PC-9 (cell line): ENCODE measurements around the gene DOCK11. TPM values are rescaled to one million over a fixed set of nuclear protein-coding genes. Genes with fewer than 3 reads are reported as not detected.

Experiments
- BruUV-seq: library from RNA; stranded (reverse); fragments of 400-500 nt; replicated peaks from 2 replicates; lab custom pipeline; 2021; lab: Mats Ljungman, UMichigan
- CTCF ChIA-PET: fragments of 300-600 bp; sonication (Branson Sonifier 250); formaldehyde crosslinking; loops from one replicate; lab custom pipeline; 2022; ENCODE audit warnings: antibody characterized with exemption; lab: Charles Lee
- POLR2A ChIA-PET: fragments of 300-600 bp; sonication (Branson Sonifier 250); formaldehyde crosslinking; loops from one replicate; lab custom pipeline; 2022; ENCODE audit warnings: antibody characterized with exemption; ENCODE audit not compliant: unreplicated experiment; lab: Charles Lee
- DNase-seq, 2 experiments: peaks; one replicate each; pipeline versions ENCODE4 v3.0.0 to v3.0.0-alpha.2; 2015 to 2022; ENCODE audit warnings: mixed read lengths in 1 of 2
- H2AFZ ChIP-seq: fragments of 200-600 bp; sonication (generic); 2 replicates; pipeline ENCODE4 v1.8.1; 2017; ENCODE audit warnings: antibody characterized with exemption
- H3F3A ChIP-seq: fragments of 200-600 bp; sonication (generic); 2 replicates; pipeline ENCODE4 v1.8.1; 2017; ENCODE audit warnings: antibody characterized with exemption, mild to moderate bottlenecking, low read depth; ENCODE audit not compliant: insufficient read depth
- H3K27ac ChIP-seq: fragments of 200-600 bp; sonication (generic); 2 replicates; pipeline ENCODE4 v1.6.1; 2016; ENCODE audit warnings: mixed run types
- H3K27me3 ChIP-seq: fragments of 200-600 bp; sonication (generic); 2 replicates; pipeline ENCODE4 v1.6.1; 2016; ENCODE audit warnings: low read depth, mixed run types; ENCODE audit not compliant: insufficient read depth
- H3K36me3 ChIP-seq: fragments of 200-600 bp; sonication (generic); 2 replicates; pipeline ENCODE4 v1.6.1; 2016; ENCODE audit warnings: low read depth, mixed run types
- H3K4me1 ChIP-seq: fragments of 200-600 bp; sonication (generic); replicated peaks from 2 replicates; pipeline ENCODE4 v1.6.1; 2016; ENCODE audit warnings: mixed run types; ENCODE audit not compliant: insufficient read depth
- H3K4me2 ChIP-seq: fragments of 200-600 bp; sonication (generic); 2 replicates; pipeline ENCODE4 v1.6.1; 2017; ENCODE audit warnings: mixed run types
- H3K4me3 ChIP-seq: fragments of 200-600 bp; sonication (generic); 2 replicates; pipeline ENCODE4 v1.6.1; 2016; ENCODE audit warnings: mixed run types
- H3K79me2 ChIP-seq: fragments of 200-600 bp; sonication (generic); 2 replicates; pipeline ENCODE4 v1.6.1; 2017; ENCODE audit warnings: low read depth, mixed run types
- H3K9me2 ChIP-seq: fragments of 200-600 bp; sonication (generic); 2 replicates; pipeline ENCODE4 v1.8.1; 2017; ENCODE audit warnings: mild to moderate bottlenecking; ENCODE audit not compliant: insufficient read depth
- H3K9me3 ChIP-seq: fragments of 200-600 bp; sonication (generic); 2 replicates; pipeline ENCODE4 v1.8.1; 2016; ENCODE audit warnings: low read depth; ENCODE audit not compliant: insufficient read depth
- H4K20me1 ChIP-seq: fragments of 200-600 bp; sonication (generic); 2 replicates; pipeline ENCODE4 v1.8.1; 2017; ENCODE audit not compliant: insufficient read depth
- EZH2 ChIP-seq: fragments of 200-600 bp; sonication (generic); IDR thresholded peaks from 2 replicates; pipeline ENCODE4 v1.8.0; 2017; ENCODE audit warnings: antibody characterized with exemption, low read depth
- intact Hi-C: fragments of 100-400 bp; cut with micrococcal nuclease; formaldehyde crosslinking; loops from one replicate; pipeline ENCODE4 v1.10.0; 2022; ENCODE audit not compliant: unreplicated experiment
- total RNA-seq: library from RNA; stranded (reverse); gene quantifications from 2 replicates; pipeline ENCODE4 v1.2.3, GENCODE V29; 2021
- TF ChIP-seq, protein P1 (sequence below): fragments of 200-600 bp; sonication (generic); conservative IDR thresholded peaks from 2 replicates; pipeline ENCODE4 v1.6.1; 2017; ENCODE audit warnings: mixed run types, antibody characterized with exemption, mild to moderate bottlenecking, moderate library complexity

The DOCK11 gene
- total RNA-seq, 1 experiment from 2014 or later = 9.0 TPM

DNA sequence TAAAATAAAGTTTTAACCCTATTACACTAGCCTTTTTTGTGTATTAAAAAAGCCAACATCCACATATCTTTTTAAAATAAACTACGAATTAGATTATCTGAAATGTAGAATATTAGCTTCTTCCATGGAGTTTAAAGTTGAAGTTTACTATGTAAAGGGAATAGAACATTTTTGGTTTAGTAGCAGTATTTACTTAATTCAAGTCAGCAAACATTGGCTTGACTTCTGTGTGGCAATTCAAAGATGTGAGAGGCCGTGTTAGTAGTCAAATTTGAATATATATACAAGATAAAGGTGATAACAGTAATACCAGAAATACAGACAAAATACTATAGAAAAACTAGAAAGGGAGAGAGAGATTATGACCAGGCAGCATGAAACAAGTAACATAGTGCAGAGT is 116.7 kb downstream of the DOCK11 start:
- Histone ChIP-seq H3K79me2 (no peaks in the 10 kb centered on the region), H3K9me3 (no peaks in the 10 kb centered on the region), H3K27me3 (no peaks in the 10 kb centered on the region), H3K27ac (no peak overlapping the region), H3K4me1 (no peaks in the 10 kb centered on the region), H3K4me3 (no peak overlapping the region), H3F3A (no peaks in the 10 kb centered on the region), H2AFZ (no peak overlapping the region), H4K20me1 (no peaks in the 10 kb centered on the region), H3K4me2 (no peak overlapping the region), H3K36me3 (no peaks in the 10 kb centered on the region), H3K9me2 (no peaks in the 10 kb centered on the region)
- no TSS peak for BruUV-seq
- DNase-seq = no peak
- TF ChIP-seq, protein P1, sequence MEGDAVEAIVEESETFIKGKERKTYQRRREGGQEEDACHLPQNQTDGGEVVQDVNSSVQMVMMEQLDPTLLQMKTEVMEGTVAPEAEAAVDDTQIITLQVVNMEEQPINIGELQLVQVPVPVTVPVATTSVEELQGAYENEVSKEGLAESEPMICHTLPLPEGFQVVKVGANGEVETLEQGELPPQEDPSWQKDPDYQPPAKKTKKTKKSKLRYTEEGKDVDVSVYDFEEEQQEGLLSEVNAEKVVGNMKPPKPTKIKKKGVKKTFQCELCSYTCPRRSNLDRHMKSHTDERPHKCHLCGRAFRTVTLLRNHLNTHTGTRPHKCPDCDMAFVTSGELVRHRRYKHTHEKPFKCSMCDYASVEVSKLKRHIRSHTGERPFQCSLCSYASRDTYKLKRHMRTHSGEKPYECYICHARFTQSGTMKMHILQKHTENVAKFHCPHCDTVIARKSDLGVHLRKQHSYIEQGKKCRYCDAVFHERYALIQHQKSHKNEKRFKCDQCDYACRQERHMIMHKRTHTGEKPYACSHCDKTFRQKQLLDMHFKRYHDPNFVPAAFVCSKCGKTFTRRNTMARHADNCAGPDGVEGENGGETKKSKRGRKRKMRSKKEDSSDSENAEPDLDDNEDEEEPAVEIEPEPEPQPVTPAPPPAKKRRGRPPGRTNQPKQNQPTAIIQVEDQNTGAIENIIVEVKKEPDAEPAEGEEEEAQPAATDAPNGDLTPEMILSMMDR = no peak
- TF ChIP-seq EZH2 = no peak
- ChIA-PET CTCF (no interaction called here), POLR2A (no interaction called here)
- intact Hi-C loops = no loop called here

DNA sequence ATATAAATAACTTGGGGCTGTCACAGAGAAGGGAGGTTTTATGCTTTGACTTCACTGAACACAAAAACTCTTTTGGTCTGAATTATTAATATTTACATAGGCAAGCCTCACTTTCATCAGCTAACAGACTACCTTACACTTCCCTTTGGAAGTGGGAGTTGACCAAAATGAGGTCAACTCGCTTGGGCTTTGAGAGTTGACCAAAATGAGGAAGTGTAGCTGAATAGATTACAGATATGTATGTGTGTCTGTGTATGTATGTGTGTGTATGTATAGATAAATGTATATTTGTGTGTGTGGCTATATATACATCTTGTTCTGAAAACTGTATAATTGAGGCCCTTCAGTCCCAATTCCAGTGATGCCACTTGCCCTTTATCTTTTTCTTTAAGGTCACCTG is 118.5 kb downstream of the DOCK11 start:
- POLR2A ChIA-PET = no interaction called here
- Histone ChIP-seq H4K20me1 (no peaks in the 10 kb centered on the region), H2AFZ (no peak overlapping the region), H3K9me3 (no peaks in the 10 kb centered on the region), H3K79me2 (no peaks in the 10 kb centered on the region), H3K27me3 (no peaks in the 10 kb centered on the region), H3K36me3 (no peaks in the 10 kb centered on the region), H3F3A (no peaks in the 10 kb centered on the region), H3K4me2 (no peak overlapping the region), H3K27ac (no peak overlapping the region), H3K9me2 (no peaks in the 10 kb centered on the region), H3K4me1 (no peaks in the 10 kb centered on the region), H3K4me3 (no peak overlapping the region)
- TF ChIP-seq EZH2 = no peak
- TF ChIP-seq, protein P1 = no peak
- DNase-seq = no peak
- no TSS peak for BruUV-seq
- CTCF ChIA-PET = interaction anchor here (0.6 kb wide), 1 partner anchor 902 kb away, joined by 3 read pairs; no protein-coding TSS in a partner anchor
- intact Hi-C loops = no loop called here

DNA sequence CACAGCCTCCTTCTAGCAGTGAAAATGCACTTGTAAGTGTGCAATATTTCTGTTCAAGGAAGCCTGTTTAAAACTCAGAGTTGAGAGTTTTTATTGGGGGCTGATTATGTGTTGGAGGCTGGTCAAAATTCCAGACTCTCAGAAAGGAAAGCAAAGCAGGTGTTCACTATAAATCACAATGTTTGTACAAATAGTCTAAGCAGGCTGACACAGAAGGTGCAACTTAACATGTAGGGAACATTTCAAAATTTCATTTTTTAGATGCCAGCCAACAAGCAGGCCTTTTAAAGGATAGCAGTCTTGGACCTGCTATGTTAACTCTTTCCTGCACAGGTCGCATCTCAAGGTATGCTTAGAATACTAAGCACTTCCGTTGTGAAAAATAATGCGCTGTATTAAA is 119.5 kb downstream of the DOCK11 start:
- H3K9me3 ChIP-seq = no peaks in the 10 kb centered on the region
- no peaks in the 10 kb centered on the region for H3K79me2 ChIP-seq
- no peak overlapping the region for H3K27ac ChIP-seq
- ChIA-PET CTCF (no interaction called here), POLR2A (interaction anchor here (0.5 kb wide), 1 partner anchor 484 kb away, joined by 4 read pairs; no protein-coding TSS in a partner anchor)
- no peaks in the 10 kb centered on the region for H3K9me2 ChIP-seq
- H3K4me3 ChIP-seq = no peak overlapping the region
- H2AFZ ChIP-seq = no peak overlapping the region
- TF ChIP-seq, protein P1 = no peak
- no peak for TF ChIP-seq EZH2
- no peaks in the 10 kb centered on the region for H3K27me3 ChIP-seq
- intact Hi-C loops = no loop called here
- no peaks in the 10 kb centered on the region for H3K4me1 ChIP-seq
- H3F3A ChIP-seq = no peaks in the 10 kb centered on the region
- no peaks in the 10 kb centered on the region for H4K20me1 ChIP-seq
- H3K4me2 ChIP-seq = no peak overlapping the region
- no TSS peak for BruUV-seq
- no peaks in the 10 kb centered on the region for H3K36me3 ChIP-seq
- no peak for DNase-seq
